ENCODE measurements around the gene PHLDA3.

PHLDA3 gene

DNA sequence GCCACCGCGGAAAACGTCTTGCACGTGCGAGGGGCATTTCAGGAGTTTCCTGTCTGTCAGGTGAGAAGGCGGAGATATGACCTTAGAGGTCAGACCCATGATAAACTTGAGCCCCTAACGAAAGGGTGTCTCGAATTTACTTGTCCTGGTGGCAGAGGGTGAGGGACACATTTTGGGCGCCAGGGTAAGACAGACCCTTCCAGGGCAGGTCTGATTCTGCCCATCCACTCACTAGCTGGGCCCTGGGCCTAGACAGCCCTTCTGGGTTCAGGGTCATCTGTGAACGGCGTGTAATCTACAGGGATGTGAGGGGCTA is 38.3 kb upstream of the PHLDA3 start:
- no peaks in the 10 kb centered on the region for H3K36me3 ChIP-seq (replicated peaks; ENCODE audit: insufficient read depth, low read length)
- peaks cover 36% of the 10 kb centered on the region for H3K79me2 ChIP-seq (ENCODE audit: low read length)
- DNase-seq = no peak
- H3K27ac ChIP-seq (ENCODE audit: low read length) = peak overlapping the region; percentile 76; the same call in 1 of the 2 replicates
- H3K4me1 ChIP-seq (ENCODE audit: low read length) = peaks cover 35% of the 10 kb centered on the region
- TF ChIP-seq EZH2 (optimal IDR thresholded peaks at IDR 0.05; ENCODE audit: low read depth, low read length) (no peak), EZH2phosphoT487 (IDR thresholded peaks at IDR 0.05; ENCODE audit: low read length) (no peak)
- TF ChIP-seq, protein P1, sequence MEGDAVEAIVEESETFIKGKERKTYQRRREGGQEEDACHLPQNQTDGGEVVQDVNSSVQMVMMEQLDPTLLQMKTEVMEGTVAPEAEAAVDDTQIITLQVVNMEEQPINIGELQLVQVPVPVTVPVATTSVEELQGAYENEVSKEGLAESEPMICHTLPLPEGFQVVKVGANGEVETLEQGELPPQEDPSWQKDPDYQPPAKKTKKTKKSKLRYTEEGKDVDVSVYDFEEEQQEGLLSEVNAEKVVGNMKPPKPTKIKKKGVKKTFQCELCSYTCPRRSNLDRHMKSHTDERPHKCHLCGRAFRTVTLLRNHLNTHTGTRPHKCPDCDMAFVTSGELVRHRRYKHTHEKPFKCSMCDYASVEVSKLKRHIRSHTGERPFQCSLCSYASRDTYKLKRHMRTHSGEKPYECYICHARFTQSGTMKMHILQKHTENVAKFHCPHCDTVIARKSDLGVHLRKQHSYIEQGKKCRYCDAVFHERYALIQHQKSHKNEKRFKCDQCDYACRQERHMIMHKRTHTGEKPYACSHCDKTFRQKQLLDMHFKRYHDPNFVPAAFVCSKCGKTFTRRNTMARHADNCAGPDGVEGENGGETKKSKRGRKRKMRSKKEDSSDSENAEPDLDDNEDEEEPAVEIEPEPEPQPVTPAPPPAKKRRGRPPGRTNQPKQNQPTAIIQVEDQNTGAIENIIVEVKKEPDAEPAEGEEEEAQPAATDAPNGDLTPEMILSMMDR (IDR thresholded peaks at IDR 0.05; ENCODE audit: low read length) = no peak
- H2AFZ ChIP-seq (ENCODE audit: low read length) = peak overlapping the region; percentile 87
- no peaks in the 10 kb centered on the region for H3K27me3 ChIP-seq (replicated peaks; ENCODE audit: insufficient read depth, low read length)
- no peaks in the 10 kb centered on the region for H3K9me2 ChIP-seq (replicated peaks; ENCODE audit: insufficient read depth, low read length)
- no peaks in the 10 kb centered on the region for H3K9me3 ChIP-seq (replicated peaks; ENCODE audit: insufficient read depth, low read length)
- H3K4me3 ChIP-seq (ENCODE audit: low read length) = peak overlapping the region; percentile 80
- peak overlapping the region; percentile 74 for H3K9ac ChIP-seq (ENCODE audit: low read length)
- H3F3A ChIP-seq (ENCODE audit: insufficient read depth, low read length) = peaks cover 41% of the 10 kb centered on the region
- peak overlapping the region; percentile 95 for H3K4me2 ChIP-seq (ENCODE audit: low read depth, low read length)
- H4K20me1 ChIP-seq (ENCODE audit: insufficient read depth, low read length) = no peaks in the 10 kb centered on the region

DNA sequence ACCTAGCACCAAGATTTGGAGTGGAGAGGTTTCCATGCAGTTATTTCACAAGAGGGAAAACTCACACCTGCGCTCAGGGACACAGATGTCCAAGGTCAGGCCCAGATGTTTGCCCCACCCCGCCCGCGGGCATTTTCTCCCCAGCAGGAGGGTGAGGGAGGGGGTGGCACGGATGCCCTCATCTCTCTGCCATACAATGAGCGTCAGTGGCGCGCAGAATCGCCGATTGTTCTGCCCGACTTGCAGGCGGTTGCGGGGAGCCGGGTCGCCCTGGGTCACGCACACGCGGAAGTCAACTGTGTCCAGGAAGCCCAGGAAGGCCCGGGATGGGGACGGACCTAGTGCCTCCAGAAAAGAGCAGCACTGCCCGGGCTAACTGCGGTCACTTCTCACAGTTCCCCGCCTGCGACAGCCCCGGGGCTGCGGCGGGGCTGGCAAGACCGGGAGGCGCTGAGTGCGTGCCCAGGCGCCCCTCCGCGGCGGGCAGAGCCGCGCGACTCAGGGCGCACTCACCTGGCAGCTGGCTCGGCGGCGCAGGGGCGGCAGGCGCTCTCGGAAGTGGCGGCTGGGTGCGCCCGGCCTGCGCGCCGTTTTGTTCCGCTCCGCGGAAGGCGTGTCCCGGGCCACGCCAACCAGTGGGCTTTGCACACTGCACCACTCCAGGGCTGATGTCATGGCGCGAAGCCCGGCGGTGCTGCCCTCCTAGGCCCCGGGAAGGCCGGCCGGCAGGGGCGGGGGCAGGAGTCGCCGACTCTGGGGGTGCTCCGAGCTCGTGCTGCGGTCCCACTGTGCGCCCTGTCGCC is 37.8 kb upstream of the PHLDA3 start, which contains the start of gene CSRP1:
TSS of gene CSRP1 (minus strand) at position 567 of the 803 bp plus-strand sequence. CDS start 10,820 bp downstream, outside the sequence.
- peak within 1 kb of the TSS; percentile 87 for H2AFZ ChIP-seq (ENCODE audit: low read length)
- H3K9me2 ChIP-seq (replicated peaks; ENCODE audit: insufficient read depth, low read length) = no peaks in the 10 kb centered on the region
- peak within 1 kb of the TSS; percentile 80 for H3K4me3 ChIP-seq (ENCODE audit: low read length)
- peak within 1 kb of the TSS; percentile 95 for H3K4me2 ChIP-seq (ENCODE audit: low read depth, low read length)
- peak within 1 kb of the TSS; percentile 74 for H3K9ac ChIP-seq (ENCODE audit: low read length)
- H3F3A ChIP-seq (ENCODE audit: insufficient read depth, low read length) = peaks cover 36% of the 10 kb centered on the region
- H3K9me3 ChIP-seq (replicated peaks; ENCODE audit: insufficient read depth, low read length) = no peaks in the 10 kb centered on the region
- TF ChIP-seq, protein P1 (IDR thresholded peaks at IDR 0.05; ENCODE audit: low read length) = no peak; the same call in 1 of the 2 replicates
- TF ChIP-seq EZH2 (optimal IDR thresholded peaks at IDR 0.05; ENCODE audit: low read depth, low read length) (no peak), EZH2phosphoT487 (IDR thresholded peaks at IDR 0.05; ENCODE audit: low read length) (no peak)
- peaks cover 40% of the 10 kb centered on the region for H3K79me2 ChIP-seq (ENCODE audit: low read length)
- no peaks in the 10 kb centered on the region for H4K20me1 ChIP-seq (ENCODE audit: insufficient read depth, low read length)
- H3K27ac ChIP-seq (ENCODE audit: low read length) = peak within 1 kb of the TSS; percentile 76
- no peaks in the 10 kb centered on the region for H3K36me3 ChIP-seq (replicated peaks; ENCODE audit: insufficient read depth, low read length)
- no peaks in the 10 kb centered on the region for H3K27me3 ChIP-seq (replicated peaks; ENCODE audit: insufficient read depth, low read length)
- peak; percentile 92 for DNase-seq
- H3K4me1 ChIP-seq (ENCODE audit: low read length) = peaks cover 30% of the 10 kb centered on the region

- peak overlapping the region; percentile 87 for H2AFZ ChIP-seq (ENCODE audit: low read length)
- H3K4me2 ChIP-seq (ENCODE audit: low read depth, low read length) = peak overlapping the region; percentile 95
- no peaks in the 10 kb centered on the region for H4K20me1 ChIP-seq (ENCODE audit: insufficient read depth, low read length)
- peaks cover 32% of the 10 kb centered on the region for H3F3A ChIP-seq (ENCODE audit: insufficient read depth, low read length)
- H3K4me3 ChIP-seq (ENCODE audit: low read length) = peak overlapping the region; percentile 80
- peak overlapping the region; percentile 74 for H3K9ac ChIP-seq (ENCODE audit: low read length)
- no peak for DNase-seq
- peaks cover 25% of the 10 kb centered on the region for H3K4me1 ChIP-seq (ENCODE audit: low read length)
- no peaks in the 10 kb centered on the region for H3K36me3 ChIP-seq (replicated peaks; ENCODE audit: insufficient read depth, low read length)
- no peaks in the 10 kb centered on the region for H3K9me2 ChIP-seq (replicated peaks; ENCODE audit: insufficient read depth, low read length)
- peaks cover 45% of the 10 kb centered on the region for H3K79me2 ChIP-seq (ENCODE audit: low read length)
- H3K27ac ChIP-seq (ENCODE audit: low read length) = peak overlapping the region; percentile 76
- H3K27me3 ChIP-seq (replicated peaks; ENCODE audit: insufficient read depth, low read length) = no peaks in the 10 kb centered on the region
- H3K9me3 ChIP-seq (replicated peaks; ENCODE audit: insufficient read depth, low read length) = no peaks in the 10 kb centered on the region
- TF ChIP-seq EZH2phosphoT487 (IDR thresholded peaks at IDR 0.05; ENCODE audit: low read length) (no peak), EZH2 (optimal IDR thresholded peaks at IDR 0.05; ENCODE audit: low read depth, low read length) (no peak)
- TF ChIP-seq, protein P1 (IDR thresholded peaks at IDR 0.05; ENCODE audit: low read length) = no peak
Observed at GRCh38 chr1:201506092-201506491, 37.1 kb upstream of the PHLDA3 start.

Measured in MM.1S (cell line).